NCI-H2196 (cell line): ENCODE results near the gene PDE4B.
"Not testable (repeated sequence)": the region's sequence is repeated elsewhere in the genome, so short reads cannot be mapped to it uniquely, and the experiment has no call there.

Experiments
- DNase-seq: peaks from one replicate; lab custom pipeline; 2025; ENCODE audit not compliant: unreplicated experiment; lab: John Stamatoyannopoulos, UW

Gene PDE4B

DNA sequence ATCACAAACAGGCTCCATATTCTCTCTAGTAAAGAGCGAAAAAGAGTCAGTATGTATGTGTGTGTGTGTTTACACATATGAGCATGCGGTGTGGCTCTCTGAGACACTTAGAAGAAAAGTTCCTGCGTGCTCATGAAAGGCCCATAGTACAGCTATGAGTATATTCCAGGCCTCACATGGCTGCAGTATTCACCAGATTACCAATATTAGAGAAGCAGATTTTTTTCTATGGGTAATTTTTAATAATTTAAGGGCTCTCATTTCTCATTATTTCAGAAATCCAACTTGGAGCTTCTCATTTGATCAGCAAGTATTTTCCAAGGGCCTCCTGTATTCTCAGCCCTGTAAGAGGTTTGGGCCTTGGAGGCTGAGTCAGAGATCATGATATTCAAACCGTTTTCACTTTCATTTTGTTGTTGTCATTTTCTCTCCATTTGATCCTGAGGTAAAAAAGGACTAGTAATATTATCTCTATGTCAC is 508.3 kb downstream of the PDE4B start:
- DNase-seq: peak; percentile 8

DNA sequence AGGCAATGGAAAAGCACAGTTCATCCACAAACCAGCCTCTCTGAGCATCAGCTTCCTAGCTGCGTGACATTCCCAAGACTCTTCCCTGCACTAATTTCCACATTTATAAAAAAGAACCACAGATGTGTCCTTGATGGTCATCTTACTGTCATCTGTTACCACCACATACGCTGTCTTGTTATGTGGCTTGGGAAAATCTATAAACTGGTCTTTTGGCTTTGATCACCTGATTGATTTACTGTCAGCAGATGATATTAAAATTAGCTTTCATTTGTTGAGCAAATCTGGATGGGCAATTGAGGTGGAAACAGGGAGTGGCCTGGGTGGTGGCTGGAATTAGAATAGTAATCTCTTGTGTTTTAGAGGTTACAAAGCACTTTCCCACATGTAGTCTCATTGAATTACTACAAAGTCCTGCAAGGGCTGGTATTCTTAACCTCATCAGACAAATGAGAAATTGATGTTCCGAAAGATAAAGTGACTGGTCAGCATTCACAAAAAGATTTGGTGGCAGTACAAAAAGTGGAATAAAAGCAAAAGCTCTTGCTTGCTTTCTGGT is 509.6 kb downstream of the PDE4B start:
- no peak for DNase-seq

DNA sequence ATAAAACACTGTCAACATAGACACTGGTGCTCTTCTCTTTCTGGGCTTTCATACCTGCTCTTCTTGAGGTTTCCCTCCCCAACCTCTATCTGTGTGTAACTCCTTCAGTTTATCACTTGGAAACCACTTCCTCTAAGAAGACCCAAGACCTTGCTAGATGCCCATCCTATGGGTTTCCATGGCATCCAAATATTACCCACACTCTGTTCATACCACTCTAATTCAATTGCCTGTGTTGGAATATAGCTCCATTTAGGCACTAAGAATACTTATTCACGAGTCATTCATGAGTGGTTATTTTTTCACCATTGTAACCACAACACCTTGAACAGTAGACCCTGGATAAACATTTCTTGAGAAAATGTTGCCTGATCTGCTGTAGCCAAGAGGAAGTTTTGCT is 510.1 kb downstream of the PDE4B start:
- no peak for DNase-seq

DNA sequence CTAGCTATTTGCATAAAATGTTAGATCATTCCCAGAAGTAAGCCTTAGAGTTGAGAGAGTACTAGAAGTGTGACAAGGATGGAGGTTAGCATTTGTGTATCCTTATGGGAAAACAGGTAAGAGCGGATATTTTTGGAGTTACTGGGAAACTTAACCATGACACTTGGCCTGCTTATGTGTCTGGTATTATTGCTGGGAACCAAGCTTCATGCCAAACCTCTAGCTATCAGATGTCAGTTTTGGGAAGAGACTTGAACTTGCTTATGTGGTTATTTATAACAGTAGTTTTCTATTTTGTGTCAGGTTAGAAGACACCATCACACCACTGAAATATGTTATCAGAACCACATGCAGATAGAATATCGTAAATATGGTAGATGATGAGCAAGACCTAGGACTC is 511.0 kb downstream of the PDE4B start:
- no peak for DNase-seq

DNA sequence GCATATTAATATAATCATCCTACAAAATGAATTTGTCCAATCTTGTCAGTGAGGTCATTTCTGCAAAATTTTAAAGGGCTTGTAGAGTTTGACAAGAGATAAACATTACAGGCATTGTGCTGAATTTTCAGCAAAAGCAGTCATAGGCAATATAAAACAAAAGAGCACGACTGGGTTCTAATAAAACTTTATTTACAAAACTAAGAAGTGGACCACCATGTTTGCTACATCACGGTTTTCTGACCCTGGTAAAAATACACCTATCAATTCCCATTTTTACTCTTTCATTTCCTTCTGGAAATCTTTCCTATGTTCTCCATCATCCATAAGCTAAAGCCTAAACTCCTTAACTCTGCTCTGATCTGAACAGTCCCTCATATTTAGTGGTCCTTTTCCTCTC is 511.4 kb downstream of the PDE4B start:
- no peak for DNase-seq

DNA sequence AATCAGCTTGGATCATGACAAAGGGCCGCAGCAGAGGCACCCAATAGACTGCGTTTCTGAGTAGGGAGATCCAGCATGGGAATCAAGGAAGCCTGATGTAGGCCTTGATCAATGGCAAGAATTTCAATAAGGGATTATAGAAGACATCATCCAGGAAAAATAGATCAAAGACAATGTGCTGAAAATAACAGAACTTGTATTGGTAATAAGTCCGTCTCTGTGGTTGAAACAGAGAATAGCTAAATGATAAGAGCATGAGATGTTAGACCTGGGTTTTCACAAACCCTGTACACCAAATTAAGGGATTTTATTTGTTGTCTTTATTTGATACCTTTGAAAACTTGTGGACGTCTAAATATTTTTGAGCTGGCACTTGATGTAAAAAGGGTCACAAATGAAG is 513.2 kb downstream of the PDE4B start:
- no peak for DNase-seq

DNA sequence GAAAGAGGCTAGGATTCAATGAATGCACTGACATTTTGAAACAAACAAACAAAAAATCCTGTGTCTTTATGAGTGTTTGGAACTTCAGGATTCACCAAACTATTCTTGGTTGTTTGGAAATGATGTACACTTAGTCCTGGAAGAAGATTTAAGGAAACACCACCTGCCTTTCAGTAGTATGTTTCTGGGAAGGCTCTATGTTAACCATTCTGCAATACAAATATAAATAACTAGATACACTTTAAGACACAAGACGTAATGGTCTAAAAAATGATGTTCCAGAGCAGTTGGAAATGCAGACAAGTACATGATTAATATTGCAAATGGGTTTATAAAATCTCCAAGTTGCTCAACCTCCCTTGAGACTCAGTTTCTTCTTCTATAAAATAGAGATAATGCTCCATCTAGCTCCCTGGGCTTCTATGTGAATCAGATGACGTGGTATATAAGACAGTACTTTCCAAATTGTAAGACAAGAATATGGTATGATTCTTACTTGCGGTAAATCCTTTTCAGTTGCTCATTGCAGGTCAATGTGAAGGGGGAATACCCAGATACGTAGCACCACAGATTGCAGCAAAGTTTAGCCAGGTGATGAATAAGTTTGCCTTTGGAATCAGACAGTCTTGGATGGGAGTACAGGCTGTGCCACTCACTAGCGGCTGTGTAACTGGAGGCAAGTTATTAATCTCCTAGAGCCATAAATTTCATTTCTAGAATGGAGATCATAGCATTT is 516.5 kb downstream of the PDE4B start:
- no peak for DNase-seq

DNA sequence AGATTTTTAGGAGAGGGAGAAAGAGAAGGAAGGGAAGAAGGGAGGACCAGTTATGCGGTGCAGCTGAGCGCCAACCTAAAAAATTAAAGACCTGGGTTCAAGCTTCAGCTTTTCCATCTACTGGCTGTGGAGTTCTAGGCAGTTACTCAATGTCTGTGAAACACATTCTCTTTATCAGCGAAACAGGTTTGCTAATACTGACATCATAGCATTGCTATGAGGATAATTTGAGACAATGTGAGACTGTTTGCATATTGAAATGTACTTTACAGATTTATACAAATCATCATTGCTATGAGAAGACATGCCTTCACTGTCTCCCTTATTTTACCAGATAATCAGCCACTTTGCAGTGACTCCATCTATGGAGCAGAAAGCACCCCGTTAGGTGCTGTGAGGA is 518.4 kb downstream of the PDE4B start:
- DNase-seq: no peak

DNA sequence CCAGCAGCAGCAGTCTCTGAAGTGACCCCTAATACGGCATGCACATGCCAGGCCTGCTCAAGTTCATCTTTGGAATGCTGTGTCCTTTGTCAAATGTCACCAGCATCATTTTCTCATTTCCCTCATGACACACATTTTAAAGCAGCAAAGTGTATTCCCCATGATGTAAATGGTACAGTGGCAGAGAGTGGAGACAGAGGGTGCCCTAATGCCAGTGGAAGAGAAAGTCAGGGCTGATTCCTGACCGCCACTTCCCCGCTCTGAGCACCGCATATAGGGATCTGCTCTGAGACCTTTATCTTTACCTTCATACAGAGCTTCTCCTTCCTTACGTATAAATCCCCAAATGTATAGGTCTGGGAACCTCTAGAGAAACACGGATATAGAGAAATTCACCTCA is 518.9 kb downstream of the PDE4B start:
- DNase-seq: no peak

DNA sequence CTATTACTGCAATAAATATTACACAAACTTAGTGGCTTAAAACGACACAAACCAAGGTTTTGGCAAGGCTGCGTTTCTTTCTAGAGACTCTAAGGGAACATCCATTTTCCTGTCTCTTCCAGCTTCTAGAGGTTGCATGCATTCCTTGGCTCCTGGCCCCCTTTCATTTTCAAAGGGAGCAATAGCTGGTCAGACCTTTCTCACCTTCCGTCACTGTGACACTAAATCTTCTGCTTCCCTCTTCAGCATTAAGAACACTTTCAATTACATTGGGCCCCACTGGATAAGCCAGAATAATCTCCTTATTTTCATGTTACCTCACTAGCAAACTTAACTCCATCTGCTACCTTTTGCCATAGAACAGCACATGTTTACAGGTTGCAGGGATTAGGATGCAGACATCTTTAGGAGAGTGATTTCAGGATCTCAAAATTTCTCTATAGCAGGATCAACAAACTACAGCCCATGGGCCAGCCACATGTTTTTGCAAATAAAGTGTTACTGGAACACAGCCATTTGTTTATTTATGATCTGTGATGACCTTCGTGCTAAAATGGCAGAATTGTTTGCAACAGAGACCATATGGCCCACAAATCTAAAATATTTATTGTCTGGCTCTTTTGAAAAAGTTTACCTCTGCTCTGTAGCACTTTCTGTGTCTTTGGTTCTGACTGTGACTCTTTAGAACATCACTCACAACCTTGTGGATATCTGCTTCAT is 519.7 kb downstream of the PDE4B start:
- DNase-seq: no peak

DNA sequence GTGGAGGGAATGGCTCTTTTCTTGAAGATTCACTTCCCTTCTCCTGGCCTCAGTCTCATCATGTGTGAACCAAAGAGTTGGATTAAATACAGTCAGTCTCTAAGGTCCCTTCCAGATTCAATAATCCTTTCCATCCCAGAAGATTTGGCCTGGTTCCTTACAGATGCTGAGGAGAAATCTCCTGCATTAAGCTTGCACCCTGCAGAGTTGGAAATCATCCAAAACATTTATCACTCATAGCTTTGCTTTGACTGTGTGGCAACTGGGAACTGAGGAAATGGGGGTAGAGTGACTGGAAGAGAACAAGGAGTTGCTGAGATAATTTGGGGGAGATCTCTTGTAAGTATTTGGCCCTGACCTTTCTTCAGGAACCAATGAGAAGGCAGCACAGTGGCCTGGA is 520.7 kb downstream of the PDE4B start:
- no peak for DNase-seq

DNA sequence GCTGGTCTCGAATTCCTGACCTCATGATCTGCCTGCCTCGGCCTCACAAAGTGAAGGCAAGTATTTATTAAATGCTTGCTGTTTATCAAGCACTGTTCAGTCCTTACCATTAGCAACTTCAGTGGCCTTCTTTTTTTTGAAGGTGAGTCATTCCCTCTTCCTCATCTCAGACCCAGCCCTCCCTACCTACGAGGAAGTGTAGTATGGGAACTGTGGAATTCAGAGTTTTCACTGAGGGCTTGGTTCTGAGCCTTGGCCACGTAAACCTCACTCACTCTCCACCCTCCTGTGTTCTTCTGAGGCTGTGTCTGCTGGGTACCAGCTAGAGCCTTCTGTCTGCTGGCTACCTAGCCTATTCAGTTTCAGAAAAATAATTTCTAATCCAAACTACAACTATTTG is 523.0 kb downstream of the PDE4B start:
- no peak for DNase-seq

DNA sequence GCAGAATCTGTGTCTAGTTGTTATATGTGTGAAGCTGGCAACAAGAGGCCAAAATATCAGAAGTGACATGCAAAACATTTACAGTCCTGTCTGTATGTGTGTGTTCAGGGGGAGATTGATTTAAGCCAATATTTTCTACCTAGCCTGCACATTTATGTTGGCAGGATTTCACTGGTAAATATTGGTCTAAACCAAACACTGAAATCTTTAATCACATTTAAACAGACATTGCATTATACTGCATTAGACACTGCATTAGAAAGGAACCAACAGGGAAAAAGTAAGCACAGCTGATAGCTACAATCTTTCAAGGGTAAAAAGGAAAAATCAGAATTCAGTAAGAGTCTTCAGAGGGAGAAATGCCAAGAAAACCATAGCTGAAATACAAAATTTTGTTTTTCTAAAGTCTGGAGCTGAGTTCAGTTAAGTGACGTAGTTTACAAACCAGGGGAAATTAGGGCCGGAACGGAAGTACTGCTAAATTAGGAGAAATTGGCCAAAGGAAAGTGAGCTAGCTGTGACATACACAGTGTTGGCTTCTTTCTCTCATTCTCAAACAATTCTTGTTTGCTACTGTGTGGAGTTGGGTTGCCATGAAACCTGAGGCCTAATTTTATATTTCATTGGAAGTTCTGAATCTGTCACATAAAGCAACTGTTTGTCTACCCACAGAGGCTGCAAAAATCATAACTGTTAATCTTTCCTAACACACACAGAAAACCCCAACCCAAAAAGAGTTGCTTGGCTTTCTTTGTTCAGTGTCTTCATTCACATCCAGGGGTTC is 524.0 kb downstream of the PDE4B start:
- no peak for DNase-seq

DNA sequence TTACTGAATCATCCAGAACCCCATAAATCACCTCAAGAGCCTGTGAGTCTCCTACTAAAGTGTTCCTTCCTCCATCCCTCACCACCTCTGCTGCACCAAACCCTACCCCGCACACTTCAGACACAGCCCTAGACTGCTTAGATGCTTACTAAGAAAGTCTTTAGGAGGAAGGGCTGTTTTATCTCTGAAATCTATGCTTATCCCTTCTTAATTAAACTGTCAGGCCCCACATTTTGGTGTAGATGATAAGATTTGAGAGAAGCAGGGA is 524.5 kb downstream of the PDE4B start:
- DNase-seq: no peak

DNA sequence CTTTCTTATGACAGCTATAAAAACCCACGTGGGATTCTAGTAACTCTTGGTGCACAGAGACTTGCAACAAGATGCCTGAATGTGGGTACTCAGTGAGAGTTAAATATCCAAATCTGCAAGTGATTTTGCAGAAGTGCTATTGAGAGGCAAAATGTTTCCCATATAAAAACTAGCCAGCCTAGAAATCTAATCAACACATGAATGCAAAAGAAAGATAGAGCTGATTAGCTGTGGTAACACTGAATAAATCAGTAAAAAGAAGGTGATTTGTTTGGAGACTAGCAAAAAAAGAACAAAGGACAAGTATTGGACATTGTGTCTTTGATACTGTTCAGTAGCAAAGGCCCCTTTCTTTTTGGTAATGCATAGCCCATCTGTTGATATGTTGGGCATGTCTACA is 527.5 kb downstream of the PDE4B start:
- no peak for DNase-seq

DNA sequence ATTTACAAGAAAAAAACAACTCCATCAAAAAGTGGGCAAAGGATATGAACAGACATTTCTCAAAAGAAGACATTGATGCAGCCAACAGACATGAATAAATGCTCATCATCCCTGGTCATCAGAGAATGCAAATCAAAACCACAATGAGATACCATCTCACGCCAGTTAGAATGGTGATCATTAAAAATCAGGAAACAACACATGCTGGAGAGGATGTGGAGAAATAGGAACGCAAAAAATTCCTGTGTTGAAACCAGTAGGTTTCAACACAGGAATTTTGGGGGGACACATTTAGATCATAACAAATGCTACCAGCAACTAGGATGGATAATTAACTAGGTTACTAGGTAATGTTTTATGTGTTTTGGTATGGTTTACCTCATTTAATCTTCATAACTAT is 529.8 kb downstream of the PDE4B start:
- DNase-seq: not testable (repeated sequence)

DNA sequence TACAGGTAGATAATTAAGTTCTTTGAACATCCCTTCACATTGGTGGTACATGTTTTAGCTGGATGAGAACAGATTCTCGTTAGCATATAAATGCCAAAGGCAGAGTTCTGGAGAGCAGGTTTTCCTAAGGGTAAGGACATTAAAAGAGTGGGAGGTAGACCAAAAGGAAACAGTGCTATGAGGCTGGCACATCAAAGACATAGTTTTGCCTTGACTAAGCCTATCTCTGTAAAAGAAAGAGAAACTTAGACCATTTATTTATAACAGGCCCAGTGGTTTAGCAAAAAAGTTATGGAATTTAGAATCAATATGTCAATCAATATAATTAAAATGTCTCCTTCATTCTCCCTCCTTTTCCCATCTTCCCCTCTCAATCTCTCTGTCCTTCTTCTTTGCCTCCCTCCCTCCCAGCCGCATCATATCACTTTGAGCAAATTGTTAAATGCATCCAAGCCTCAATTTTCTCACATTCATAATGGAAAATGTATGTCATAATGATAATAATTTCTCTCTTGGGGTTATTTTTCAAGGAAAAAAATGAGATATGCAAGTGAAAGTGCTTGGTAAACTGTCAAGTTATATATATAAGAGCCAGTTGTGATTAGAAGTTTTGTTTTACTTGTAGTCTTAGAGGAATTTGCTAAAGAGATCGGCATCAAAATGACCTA is 531.4 kb downstream of the PDE4B start:
- DNase-seq: no peak

DNA sequence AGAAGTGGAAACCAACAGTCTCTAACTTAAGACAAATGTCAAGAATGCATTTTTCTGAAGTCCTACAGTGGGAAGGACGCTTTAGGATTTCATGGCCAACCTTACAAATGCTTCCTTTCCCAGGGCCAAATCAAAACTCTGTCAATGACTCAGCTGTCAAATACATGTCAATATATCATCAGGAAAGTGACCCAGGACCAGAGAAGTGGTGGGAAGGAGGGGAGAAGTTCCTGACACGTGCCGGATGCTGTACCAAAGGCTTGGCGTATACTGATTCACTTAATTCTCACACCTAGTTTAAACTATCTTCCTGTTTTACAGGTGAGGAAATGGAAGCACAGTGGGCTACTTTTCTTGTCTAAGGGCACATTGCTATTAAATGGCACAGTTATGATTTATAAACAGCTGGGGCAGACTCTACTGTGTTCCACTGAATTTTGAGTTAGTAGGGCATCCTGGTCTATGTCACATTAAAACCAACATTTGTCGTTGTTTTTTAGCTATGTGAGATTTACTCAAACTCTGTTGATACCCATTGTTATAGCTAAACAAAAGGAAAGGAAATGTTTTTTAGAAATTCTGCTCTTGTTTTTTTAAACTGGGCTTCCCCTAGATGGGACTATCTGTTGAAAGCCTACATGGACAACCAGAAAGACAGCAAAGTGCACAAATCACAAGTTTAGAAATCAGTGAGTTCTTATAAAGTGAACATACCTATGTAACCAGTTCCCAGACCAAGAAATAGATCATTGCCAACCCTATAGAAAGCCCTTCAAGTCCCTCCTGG is 533.1 kb downstream of the PDE4B start:
- no peak for DNase-seq

DNA sequence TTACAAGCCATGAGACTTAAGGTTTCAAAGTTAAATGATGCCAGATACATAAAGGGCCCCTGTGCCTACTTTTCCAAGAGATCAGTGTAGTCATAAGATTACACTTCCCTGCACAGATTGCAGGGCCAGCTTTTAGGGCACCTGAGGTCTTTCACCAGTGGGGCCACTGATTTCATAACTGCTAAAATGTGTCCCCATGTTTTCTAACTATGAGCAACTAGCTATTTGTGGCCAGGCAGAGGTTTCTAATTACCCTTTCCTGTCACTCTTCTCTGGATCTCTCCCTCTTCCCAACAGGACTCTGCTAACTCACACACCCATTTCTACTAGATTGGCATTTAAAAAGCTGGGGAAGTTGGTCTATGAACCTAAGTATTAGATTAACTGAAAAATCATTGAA is 534.2 kb downstream of the PDE4B start:
- DNase-seq: no peak

DNA sequence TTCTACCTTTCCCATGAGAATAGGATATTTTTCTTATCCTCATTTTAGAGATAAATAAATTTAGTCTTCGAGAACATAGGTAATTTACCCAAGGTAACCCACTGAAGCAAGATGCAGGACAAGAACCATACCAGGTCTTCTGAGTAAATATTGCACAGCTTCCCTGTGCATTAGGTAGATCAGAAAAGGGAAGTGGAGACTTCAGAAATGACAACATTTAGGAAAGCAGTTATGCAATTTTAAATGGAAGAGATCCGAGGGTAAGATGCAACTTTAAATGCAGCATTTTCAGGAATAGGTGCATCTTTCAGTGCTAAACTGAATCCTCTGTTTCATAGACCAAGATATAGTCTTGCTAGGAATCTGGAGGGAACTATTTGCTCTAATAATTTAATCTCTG is 534.9 kb downstream of the PDE4B start:
- no peak for DNase-seq

DNA sequence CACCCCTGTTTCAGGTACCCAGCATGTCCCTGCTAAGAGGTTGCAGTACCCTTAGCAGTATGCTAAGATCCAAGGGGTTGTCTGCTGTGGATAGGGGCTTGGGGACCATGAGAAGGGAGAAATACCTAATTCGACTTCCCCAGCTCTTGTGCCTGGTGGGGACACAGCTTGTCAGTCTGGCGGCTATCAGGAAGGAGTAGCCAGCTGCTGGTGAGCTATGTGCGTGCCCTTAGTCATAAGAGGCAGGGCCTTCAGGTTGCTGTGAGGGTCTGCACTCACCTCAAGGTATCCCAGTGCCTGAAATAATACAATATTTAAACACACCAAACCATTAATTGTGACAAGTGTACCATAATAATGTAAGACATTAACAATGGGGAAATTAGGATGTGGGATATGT is 536.2 kb downstream of the PDE4B start:
- DNase-seq: no peak
